Endothelial cell of umbilical vein (primary cell): ENCODE results near the gene TMEM273. TPM values are rescaled to one million over a fixed set of nuclear protein-coding genes. Genes with fewer than 3 reads are reported as not detected.

Experiments used
- BruUV-seq: library from RNA; stranded (reverse); fragments of 400-500 nt; replicated peaks from 2 replicates; lab custom pipeline; 2021; lab: Mats Ljungman, UMichigan
- CTCF ChIA-PET: fragments of 300-600, 350-600 bp; sonication (Branson Sonifier 250); formaldehyde crosslinking; loops from one replicate; lab custom pipeline; 2021; ENCODE audit warnings: antibody characterized with exemption, inconsistent platforms; lab: Charles Lee
- POLR2A ChIA-PET: fragments of 300-600, 350-600 bp; sonication (Branson Sonifier 250); formaldehyde crosslinking; loops from one replicate; lab custom pipeline; 2021; ENCODE audit warnings: antibody characterized with exemption, inconsistent platforms; lab: Charles Lee
- DNase-seq: peaks from one replicate; pipeline ENCODE4 v3.0.0-alpha.2; 2011; ENCODE audit warnings: low read depth, low spot score
- FAIRE-seq: peaks from 2 replicates; lab custom pipeline; 2011; peaks lifted over from hg19 to GRCh38; lab: Jason Lieb, UNC
- H2AFZ ChIP-seq: 2 replicates; pipeline ENCODE4 v1.6.0; 2012; ENCODE audit warnings: low read depth, low read length, control low read depth, inconsistent platforms
- H3K27ac ChIP-seq: 2 replicates; pipeline ENCODE4 v1.5.1; 2011; ENCODE audit warnings: low read depth, mild to moderate bottlenecking, control low read depth, low read length, moderate library complexity; ENCODE audit not compliant: insufficient read depth
- H3K27me3 ChIP-seq, 2 experiments: 2 replicates each; pipeline versions ENCODE4 v1.6.0 to v1.6.1; 2011; ENCODE audit warnings: low read length in 2 of 2, mixed read lengths in 1 of 2; ENCODE audit not compliant: control insufficient read depth in 2 of 2, insufficient read depth in 2 of 2
- H3K36me3 ChIP-seq, 2 experiments: 2 replicates in 1 of 2; 3 replicates in 1 of 2; pipeline ENCODE4 v1.5.1; 2011; ENCODE audit warnings: low read length in 2 of 2, mild to moderate bottlenecking in 1 of 2, moderate library complexity in 1 of 2; ENCODE audit not compliant: control insufficient read depth in 2 of 2, insufficient read depth in 2 of 2; ENCODE audit errors: extremely low read depth in 1 of 2
- H3K4me1 ChIP-seq: 3 replicates; pipeline ENCODE4 v1.5.1; 2011; ENCODE audit warnings: mild to moderate bottlenecking, low read length; ENCODE audit not compliant: control insufficient read depth, insufficient read depth; ENCODE audit errors: extremely low read depth
- H3K4me2 ChIP-seq: 2 replicates; pipeline ENCODE4 v1.6.1; 2011; ENCODE audit warnings: low read length, control low read depth, mixed read lengths; ENCODE audit not compliant: insufficient read depth
- H3K4me3 ChIP-seq, 3 experiments: fragments of 200-600 bp in 1 of 3; sonication (generic), shearing (Covaris generic) in 1 of 3; replicated peaks in 1 of 3; 2 replicates each; pipeline ENCODE4 v1.5.1; 2011 to 2016; ENCODE audit warnings: control low read depth in 3 of 3, low read length in 3 of 3, mild to moderate bottlenecking in 2 of 3, inconsistent platforms in 1 of 3, low read depth in 1 of 3, moderate library complexity in 1 of 3; ENCODE audit not compliant: insufficient read depth in 1 of 3
- H3K79me2 ChIP-seq: 2 replicates; pipeline ENCODE4 v1.6.0; 2012; ENCODE audit warnings: low read length, inconsistent platforms; ENCODE audit not compliant: control insufficient read depth, insufficient read depth
- H3K9ac ChIP-seq: replicated peaks from 2 replicates; pipeline ENCODE3; 2011; ENCODE audit warnings: low read length, control low read depth; ENCODE audit not compliant: insufficient read depth; ENCODE audit errors: extremely low read depth
- H3K9me1 ChIP-seq: replicated peaks from 3 replicates; pipeline ENCODE4 v1.6.0; 2011; ENCODE audit warnings: mild to moderate bottlenecking, low read length; ENCODE audit not compliant: control insufficient read depth, insufficient read depth; ENCODE audit errors: extremely low read depth
- H3K9me3 ChIP-seq: replicated peaks from 2 replicates; pipeline ENCODE4 v1.5.1; 2012; ENCODE audit warnings: low read length, inconsistent platforms; ENCODE audit not compliant: control insufficient read depth, insufficient read depth
- H4K20me1 ChIP-seq: replicated peaks from 2 replicates; pipeline ENCODE3; 2011; ENCODE audit warnings: mild to moderate bottlenecking, low read length; ENCODE audit not compliant: control insufficient read depth, insufficient read depth; ENCODE audit errors: extremely low read depth
- EZH2 ChIP-seq: IDR thresholded peaks from 2 replicates; pipeline ENCODE4 v1.6.1; 2012; ENCODE audit warnings: borderline replicate concordance, low read depth, mild to moderate bottlenecking, moderate library complexity, low read length, inconsistent platforms; ENCODE audit not compliant: severe bottlenecking
- FOS ChIP-seq: IDR thresholded peaks from 2 replicates; pipeline ENCODE4 v1.6.1; 2011; ENCODE audit warnings: mild to moderate bottlenecking, low read length, moderate library complexity, borderline replicate concordance; ENCODE audit not compliant: insufficient read depth
- GATA2 ChIP-seq: IDR thresholded peaks from 2 replicates; pipeline ENCODE4 v1.7.0; 2011; ENCODE audit warnings: low read depth, mild to moderate bottlenecking, moderate library complexity, mixed read lengths, low read length; ENCODE audit not compliant: insufficient read length, insufficient read depth
- JUN ChIP-seq: IDR thresholded peaks from 2 replicates; pipeline ENCODE4 v1.6.1; 2011; ENCODE audit warnings: borderline replicate concordance, low read depth; ENCODE audit not compliant: insufficient read length, insufficient read depth
- MAX ChIP-seq: IDR thresholded peaks from 2 replicates; pipeline ENCODE4 v1.6.1; 2011; ENCODE audit not compliant: insufficient read depth, insufficient read length
- MYC ChIP-seq: IDR thresholded peaks from one replicate; pipeline ENCODE4 v1.6.1; 2011; ENCODE audit warnings: mild to moderate bottlenecking, low read depth, low read length
- POLR2A ChIP-seq: IDR thresholded peaks from 2 replicates; pipeline ENCODE4 v1.6.1; 2012; ENCODE audit warnings: low read depth, mild to moderate bottlenecking, control low read depth, low read length
- POLR2AphosphoS5 ChIP-seq: IDR thresholded peaks from 2 replicates; pipeline ENCODE4 v1.6.1; 2012; ENCODE audit warnings: low read depth, mild to moderate bottlenecking, control low read depth, low read length, moderate library complexity; ENCODE audit not compliant: insufficient read depth
- dilution Hi-C: fragments of 300-500 bp; cut with MboI; formaldehyde crosslinking; loops from one replicate; pipeline ENCODE4 v1.15.0; 2019; ENCODE audit warnings: low sequenced_read_pairs; ENCODE audit not compliant: extremely low pct_ligation_motif_present
- intact Hi-C: fragments of 100-400 bp; cut with micrococcal nuclease; formaldehyde crosslinking; loops from one replicate; pipeline ENCODE4 v1.10.0; 2022
- polyA plus RNA-seq, 4 experiments: library from polyadenylated mRNA; depleted of rRNA in 3 of 4; stranded (reverse) in 3 of 4; unstranded in 1 of 4; fragments of >200 nt; gene quantifications; 2 replicates each; pipeline versions ENCODE4 v1.2.1 to v1.2.3, GENCODE V29; 2011 to 2012; ENCODE audit warnings: missing spikeins in 1 of 4
- total RNA-seq: library from RNA; stranded (reverse); gene quantifications from 2 replicates; pipeline ENCODE4 v1.2.3, GENCODE V29; 2021
- TF ChIP-seq, protein P1 (sequence below), 2 donors: IDR thresholded peaks; 1 replicate in 1 of 2; 2 replicates in 1 of 2; pipeline ENCODE4 v1.5.1; 2011; ENCODE audit warnings: low read length in 2 of 2, mild to moderate bottlenecking in 2 of 2, moderate library complexity in 2 of 2, control low read depth in 1 of 2, inconsistent platforms in 1 of 2, low read depth in 1 of 2; ENCODE audit not compliant: insufficient read depth in 1 of 2; ENCODE audit errors: extremely low read depth in 1 of 2

Gene TMEM273
- total and polyA plus RNA-seq, 2 donors (not counting 3 experiments of a cell fraction or from before 2014, with no cell fraction given), result 1.9 to 3.7 TPM

DNA sequence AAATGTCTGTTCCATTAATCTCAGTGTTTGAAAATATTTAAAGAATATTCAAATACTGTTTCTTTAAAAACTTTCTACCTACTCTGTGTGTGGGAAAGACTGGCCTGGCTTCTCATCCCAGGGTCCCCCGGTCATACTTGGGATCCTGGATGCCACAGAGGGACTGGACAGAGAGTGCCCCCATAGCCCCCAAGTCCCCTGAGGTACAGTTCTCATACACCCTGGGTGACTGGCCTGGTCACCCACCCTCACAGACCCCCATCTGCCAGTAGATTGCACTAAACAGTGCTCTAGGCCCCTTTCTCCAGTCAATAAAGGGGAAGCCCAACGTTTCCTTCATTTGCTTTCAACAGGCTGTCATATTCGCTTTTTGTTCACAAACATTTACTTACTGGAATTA, 3.0 kb downstream of the TMEM273 start:
- no peak overlapping the region for H3K9ac ChIP-seq
- no peaks in the 10 kb centered on the region for H3K36me3 ChIP-seq
- BruUV-seq, result no TSS peak
- H3K4me1 ChIP-seq, result peaks cover 16% of the 10 kb centered on the region
- H3K27me3 ChIP-seq, result peaks cover 0 to 5% of the 10 kb centered on the region in 2 experiments
- intact Hi-C loops (loop anchor here (10.0 kb wide), 1 partner anchor 350 kb away; the partner anchor contains the start of gene ERCC6), dilution Hi-C loops (no loop called here)
- DNase-seq, result no peak
- H3K4me2 ChIP-seq, result no peak overlapping the region
- no peaks in the 10 kb centered on the region for H3K9me1 ChIP-seq
- H4K20me1 ChIP-seq, result no peaks in the 10 kb centered on the region
- POLR2A ChIA-PET, result no interaction called here
- H3K9me3 ChIP-seq, result no peaks in the 10 kb centered on the region
- no peak overlapping the region for H2AFZ ChIP-seq
- H3K4me3 ChIP-seq, result no peak overlapping the region
- no peaks in the 10 kb centered on the region for H3K79me2 ChIP-seq
- CTCF ChIA-PET, result no interaction called here
- H3K27ac ChIP-seq, result no peak overlapping the region
- FAIRE-seq, result no peak
- TF ChIP-seq POLR2AphosphoS5, result no peak
- no peak for TF ChIP-seq MYC
- TF ChIP-seq JUN, result no peak
- TF ChIP-seq, protein P1, sequence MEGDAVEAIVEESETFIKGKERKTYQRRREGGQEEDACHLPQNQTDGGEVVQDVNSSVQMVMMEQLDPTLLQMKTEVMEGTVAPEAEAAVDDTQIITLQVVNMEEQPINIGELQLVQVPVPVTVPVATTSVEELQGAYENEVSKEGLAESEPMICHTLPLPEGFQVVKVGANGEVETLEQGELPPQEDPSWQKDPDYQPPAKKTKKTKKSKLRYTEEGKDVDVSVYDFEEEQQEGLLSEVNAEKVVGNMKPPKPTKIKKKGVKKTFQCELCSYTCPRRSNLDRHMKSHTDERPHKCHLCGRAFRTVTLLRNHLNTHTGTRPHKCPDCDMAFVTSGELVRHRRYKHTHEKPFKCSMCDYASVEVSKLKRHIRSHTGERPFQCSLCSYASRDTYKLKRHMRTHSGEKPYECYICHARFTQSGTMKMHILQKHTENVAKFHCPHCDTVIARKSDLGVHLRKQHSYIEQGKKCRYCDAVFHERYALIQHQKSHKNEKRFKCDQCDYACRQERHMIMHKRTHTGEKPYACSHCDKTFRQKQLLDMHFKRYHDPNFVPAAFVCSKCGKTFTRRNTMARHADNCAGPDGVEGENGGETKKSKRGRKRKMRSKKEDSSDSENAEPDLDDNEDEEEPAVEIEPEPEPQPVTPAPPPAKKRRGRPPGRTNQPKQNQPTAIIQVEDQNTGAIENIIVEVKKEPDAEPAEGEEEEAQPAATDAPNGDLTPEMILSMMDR (IDR thresholded peaks at IDR 0.05; ENCODE audit: extremely low read depth in 1 of 2, insufficient read depth in 1 of 2, low read depth in 1 of 2, low read length in 2 of 2), result no peak
- TF ChIP-seq EZH2, result no peak
- TF ChIP-seq MAX, result no peak
- TF ChIP-seq GATA2, result no peak
- no peak for TF ChIP-seq POLR2A
- TF ChIP-seq FOS, result no peak
